HG03060 (cell line): ENCODE results near the gene SLC12A4.

Source experiments
- ATAC-seq: cut with Tn5 transposase; IDR thresholded peaks from one replicate; pipeline ENCODE4 v1.9.1; 2021; ENCODE audit warnings: low read depth, moderate number of reproducible peaks; ENCODE audit not compliant: unreplicated experiment

Gene SLC12A4

DNA sequence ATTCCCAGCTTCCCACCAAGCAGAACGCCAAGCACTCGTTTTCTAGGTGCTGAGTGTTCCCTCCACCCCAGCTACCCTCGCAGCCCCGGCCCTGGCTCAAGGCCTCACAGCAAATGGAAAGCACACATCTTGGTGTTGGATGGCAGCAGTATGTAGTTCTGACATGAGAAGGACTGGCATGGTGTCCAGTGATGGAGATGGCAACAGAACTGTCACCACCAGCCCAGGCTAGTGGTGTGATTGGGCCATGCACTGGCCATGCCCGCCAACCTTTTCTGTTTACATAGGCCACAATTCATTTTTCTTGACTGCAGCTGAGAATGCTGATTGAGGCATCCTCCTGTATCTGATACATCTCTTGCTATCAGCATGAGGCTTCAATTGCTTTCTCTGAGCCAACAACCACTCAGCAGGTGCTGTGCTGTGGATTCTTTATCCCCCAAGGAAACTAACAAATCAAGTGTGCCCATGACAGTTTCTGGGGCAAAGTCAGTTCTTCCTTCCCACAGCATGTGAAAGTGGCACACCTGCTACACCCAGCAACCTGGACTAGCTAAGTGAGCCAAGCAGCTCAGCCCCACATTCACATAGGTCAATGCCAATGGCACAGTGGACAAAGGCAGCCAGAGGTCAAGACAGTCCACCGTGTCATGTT is 3.8 kb downstream of the SLC12A4 start:
- ATAC-seq, result no peak

GRCh38 chr16:67963662-67964321 is 4.6 kb downstream of the SLC12A4 start:
- ATAC-seq, result no peak

GRCh38 chr16:67963292-67963661 is 5.2 kb downstream of the SLC12A4 start:
- no peak for ATAC-seq

DNA sequence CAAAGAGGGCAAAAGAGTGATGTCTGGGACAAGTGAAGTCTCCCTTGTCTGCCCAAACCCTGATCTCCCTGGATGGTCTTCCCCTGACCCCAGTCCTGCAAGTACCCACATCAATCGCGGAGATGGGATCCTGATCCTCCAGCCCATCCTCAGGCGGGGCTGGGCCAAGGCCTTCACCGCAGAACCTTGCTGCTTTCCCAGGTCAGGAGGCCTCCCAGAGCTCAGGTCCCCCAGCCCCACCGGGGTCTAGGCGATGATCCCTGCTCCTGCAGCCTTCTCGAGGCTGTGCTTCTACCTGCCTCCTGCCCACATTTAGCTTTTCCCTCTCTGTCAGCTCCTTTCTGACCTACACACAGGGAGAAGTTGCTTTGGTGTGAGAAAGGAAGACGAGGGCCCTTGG is 6.3 kb downstream of the SLC12A4 start:
- no peak for ATAC-seq

DNA sequence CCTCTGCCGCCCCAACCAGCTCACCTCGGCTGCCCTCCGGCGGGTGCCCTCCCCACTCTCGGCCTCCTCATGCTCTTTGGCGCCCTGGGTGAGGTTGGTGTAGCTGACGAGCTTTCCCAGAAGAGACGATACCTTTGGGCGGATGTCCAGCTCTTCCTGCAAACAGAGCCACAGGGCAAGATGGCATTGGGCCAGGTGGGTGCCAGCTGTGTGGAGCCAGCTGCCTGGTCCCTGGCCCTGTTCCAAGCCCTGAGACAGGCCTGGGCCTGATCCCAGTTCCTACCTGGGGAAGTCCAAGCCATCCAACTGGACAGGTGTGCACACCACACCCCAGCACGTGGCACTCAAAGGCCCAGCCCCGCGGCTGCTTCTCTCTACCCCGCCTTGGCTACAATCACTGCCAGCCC is 6.9 kb downstream of the SLC12A4 start:
- ATAC-seq, result no peak

GRCh38 chr16:67959536-67960329 is 8.7 kb downstream of the SLC12A4 start:
- ATAC-seq, result no peak

GRCh38 chr16:67957622-67958021 is 10.8 kb downstream of the SLC12A4 start:
- no peak for ATAC-seq

- no peak for ATAC-seq
Observed at GRCh38 chr16:67954421-67955196, 13.8 kb downstream of the SLC12A4 start.

DNA sequence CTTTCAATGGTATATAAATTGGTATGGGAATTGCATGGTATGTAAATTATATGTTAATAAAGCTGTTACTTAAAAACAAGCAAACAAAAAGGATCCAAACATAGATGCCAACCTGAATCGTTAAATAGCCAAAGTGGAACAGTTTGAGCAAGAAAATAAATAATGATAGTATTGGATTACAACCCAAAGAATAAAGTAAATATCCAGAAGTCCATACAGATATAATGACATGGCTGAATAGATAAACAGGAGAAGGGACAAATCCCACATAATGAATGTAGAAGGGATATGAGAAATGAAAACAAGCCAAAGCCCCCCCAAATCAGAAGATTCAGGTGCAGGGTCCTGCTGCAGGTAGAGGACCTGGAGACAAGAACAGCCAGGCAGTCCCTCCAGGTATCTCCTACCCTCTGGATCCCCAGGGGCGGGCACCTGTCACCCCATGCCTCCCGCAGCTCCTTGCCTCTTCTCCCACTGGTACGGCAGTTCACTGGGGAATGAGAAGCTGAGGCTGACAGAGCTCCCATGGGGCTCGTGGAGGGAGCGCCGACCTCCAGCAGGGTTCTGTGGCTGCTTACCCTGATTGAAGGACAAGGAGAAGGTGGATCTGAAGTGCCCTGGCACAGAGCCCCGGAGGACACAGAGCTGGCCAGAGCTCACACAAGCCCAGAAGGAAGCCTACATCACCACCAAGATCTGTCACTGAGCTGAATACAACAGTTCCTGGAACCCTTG is 14.6 kb downstream of the SLC12A4 start:
- ATAC-seq, result no peak

DNA sequence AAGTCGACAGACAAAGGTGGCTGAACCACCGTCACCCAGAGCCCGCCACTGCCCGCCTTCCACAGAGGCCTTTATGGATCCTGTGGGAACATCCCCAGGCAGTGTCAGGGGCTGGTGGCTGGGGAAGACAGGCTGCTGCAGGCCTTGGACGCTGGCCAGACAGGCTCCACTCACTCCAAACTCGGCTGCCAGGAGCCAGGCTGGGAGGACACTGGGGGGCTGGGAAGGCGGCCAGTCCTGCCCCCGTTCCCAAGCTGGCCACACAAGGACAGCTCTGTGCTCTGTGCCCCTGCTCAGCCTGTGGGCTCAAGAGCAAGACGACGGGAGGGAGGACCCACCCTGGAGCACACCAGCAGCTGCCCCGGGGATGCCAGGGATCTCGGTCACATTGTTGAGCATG is 17.0 kb downstream of the SLC12A4 start:
- ATAC-seq, result no peak

DNA sequence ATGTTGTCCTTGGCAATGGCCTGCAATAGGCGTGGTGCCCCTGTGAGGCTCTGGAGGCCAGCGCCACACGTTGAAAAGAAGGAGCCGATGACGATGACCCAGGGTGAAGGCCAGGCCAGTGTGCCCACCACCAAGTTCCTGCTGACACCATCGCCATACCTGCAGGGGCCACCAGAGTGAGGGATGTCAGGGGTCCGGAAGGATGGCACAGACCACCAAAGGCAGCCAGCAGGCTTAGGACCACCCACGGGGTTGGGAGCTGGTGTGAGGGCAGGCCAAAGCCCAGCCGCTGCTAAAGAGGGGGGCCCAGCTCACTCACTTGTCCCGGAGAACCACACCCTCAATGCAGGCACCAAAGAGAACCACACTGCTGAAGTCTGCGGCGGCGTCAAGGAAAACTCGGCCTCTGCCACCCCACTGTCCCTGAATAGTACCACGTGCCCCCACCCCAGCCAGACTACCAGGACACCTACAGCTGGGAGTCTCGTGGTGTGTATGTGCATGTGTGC is 18.0 kb downstream of the SLC12A4 start:
- no peak for ATAC-seq

GRCh38 chr16:67949645-67950044 is 18.8 kb downstream of the SLC12A4 start:
- no peak for ATAC-seq

GRCh38 chr16:67948015-67948414 is 20.4 kb downstream of the SLC12A4 start:
- no peak for ATAC-seq

DNA sequence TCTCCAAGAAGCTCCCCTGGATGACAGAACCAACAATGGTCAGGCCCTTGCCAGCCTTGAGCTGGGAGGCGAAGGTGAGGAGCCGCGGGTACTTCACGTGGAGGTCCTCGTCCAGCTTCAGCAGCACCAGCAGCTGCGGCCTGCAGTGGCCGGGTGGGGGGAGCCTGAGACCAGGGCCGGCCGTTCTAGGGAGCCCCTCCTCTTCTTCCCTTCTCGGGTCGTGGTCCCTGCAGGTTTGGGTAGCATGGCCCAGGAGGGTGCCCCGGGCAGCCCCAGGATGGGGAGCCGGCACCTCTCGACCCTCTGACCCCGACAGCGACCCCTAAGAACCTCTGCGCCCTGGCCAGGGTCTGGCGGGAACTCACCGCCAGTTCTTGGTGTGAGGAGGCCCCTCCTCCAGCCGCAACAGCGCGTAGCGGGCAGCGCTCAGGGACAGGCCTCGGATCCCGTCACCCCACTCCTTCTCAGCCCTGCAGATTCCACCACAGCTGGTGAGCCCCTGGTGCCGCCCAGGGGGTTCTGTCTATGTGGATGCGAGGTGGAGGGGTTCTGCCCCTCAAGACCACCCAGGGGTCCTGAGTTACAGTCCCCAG is 21.4 kb downstream of the SLC12A4 start:
- ATAC-seq, result no peak

GRCh38 chr16:67946128-67946569 is 22.3 kb downstream of the SLC12A4 start:
- ATAC-seq, result no peak

DNA sequence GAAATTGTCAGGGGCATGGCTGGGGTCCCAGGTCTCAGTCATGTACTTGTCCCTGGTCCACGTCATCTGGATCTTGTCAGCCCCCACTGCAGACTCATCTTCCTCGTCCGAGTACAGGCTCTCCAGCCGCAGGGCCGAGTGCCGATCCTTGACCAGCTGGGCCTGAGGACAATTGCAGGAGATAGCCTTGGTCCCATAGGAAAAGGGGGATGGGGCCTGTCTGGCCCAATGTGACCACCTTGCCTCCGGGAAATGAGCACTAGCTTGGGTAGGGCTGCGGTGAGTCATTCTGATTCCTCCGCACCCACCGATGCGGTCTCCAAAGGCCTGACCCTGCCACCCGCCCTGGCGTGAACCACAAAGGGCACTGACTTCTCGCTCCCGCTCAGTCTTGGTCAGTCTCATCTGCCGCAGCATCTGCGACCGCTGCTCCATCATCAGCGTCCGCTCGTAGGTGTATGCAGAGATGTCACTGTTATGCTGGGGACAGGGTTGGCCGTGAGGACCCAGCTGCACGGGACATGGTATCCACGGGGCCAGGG is 23.0 kb downstream of the SLC12A4 start:
- no peak for ATAC-seq

- ATAC-seq, result no peak
Observed at GRCh38 chr16:67944690-67945391, 23.6 kb downstream of the SLC12A4 start.

GRCh38 chr16:67943619-67944504 is 24.6 kb downstream of the SLC12A4 start, which contains the start of gene LCAT:
Gene LCAT (minus strand): TSS chr16:67944120. CDS start chr16:67944101, 19 bp downstream.
- ATAC-seq, result no peak
